ENCODE results near the gene CSRNP3. TPM values are rescaled to one million over a fixed set of nuclear protein-coding genes. Genes with fewer than 3 reads are reported as not detected.
"Not testable (repeated sequence)": the region's sequence is repeated elsewhere in the genome, so short reads cannot be mapped to it uniquely, and the experiment has no call there.

The CSRNP3 gene
- total RNA-seq, 1 donor: 2.6 TPM

GRCh38 chr2:165651233-165651632 is 181.7 kb downstream of the CSRNP3 start:
- TF ChIP-seq CTCF (IDR thresholded peaks at IDR 0.05; ENCODE audit: insufficient read depth, low read depth, low read length): no peak
- no peak overlapping the region for H3K4me3 ChIP-seq (ENCODE audit: low read depth, low read length)
- no peak for DNase-seq (ENCODE audit: low read depth)

- TF ChIP-seq CTCF (IDR thresholded peaks at IDR 0.05; ENCODE audit: insufficient read depth, low read depth, low read length): no peak
- no peak overlapping the region for H3K4me3 ChIP-seq (ENCODE audit: low read depth, low read length)
- no peak for DNase-seq (ENCODE audit: low read depth)
Measured at GRCh38 chr2:165655661-165656060, 186.2 kb downstream of the CSRNP3 start.

- no peak for DNase-seq (ENCODE audit: low read depth)
- H3K4me3 ChIP-seq (ENCODE audit: low read depth, low read length): no peak overlapping the region
- TF ChIP-seq CTCF (IDR thresholded peaks at IDR 0.05; ENCODE audit: insufficient read depth, low read depth, low read length): no peak
Measured at GRCh38 chr2:165660361-165660760, 190.9 kb downstream of the CSRNP3 start.

GRCh38 chr2:165662720-165663119 is 193.2 kb downstream of the CSRNP3 start:
- TF ChIP-seq CTCF (IDR thresholded peaks at IDR 0.05; ENCODE audit: insufficient read depth, low read depth, low read length): no peak
- DNase-seq (ENCODE audit: low read depth): no peak
- H3K4me3 ChIP-seq (ENCODE audit: low read depth, low read length): no peak overlapping the region

- TF ChIP-seq CTCF (IDR thresholded peaks at IDR 0.05; ENCODE audit: insufficient read depth, low read depth, low read length): no peak
- H3K4me3 ChIP-seq (ENCODE audit: low read depth, low read length): no peak overlapping the region
- DNase-seq (ENCODE audit: low read depth): no peak
Measured at GRCh38 chr2:165665614-165666013, 196.1 kb downstream of the CSRNP3 start.

- not testable (repeated sequence) for DNase-seq (ENCODE audit: low read depth); H3K4me3 ChIP-seq (ENCODE audit: low read depth, low read length)
Measured at GRCh38 chr2:165666073-165666472, 196.6 kb downstream of the CSRNP3 start.

GRCh38 chr2:165666605-165667004 is 197.1 kb downstream of the CSRNP3 start:
- TF ChIP-seq CTCF (IDR thresholded peaks at IDR 0.05; ENCODE audit: insufficient read depth, low read depth, low read length): no peak
- H3K4me3 ChIP-seq (ENCODE audit: low read depth, low read length): no peak overlapping the region
- DNase-seq (ENCODE audit: low read depth): no peak
